Body of pancreas (tissue), 4 donors: ENCODE results near the gene ZBTB38. TPM values are rescaled to one million over a fixed set of nuclear protein-coding genes. Genes with fewer than 3 reads are reported as not detected.

ENCODE experiments used
- ATAC-seq: fragments of 150-250 bp; one replicate; pipeline ENCODE4 v1.9.1; 2016
- DNase-seq, 4 donors: peaks; one replicate each; pipeline ENCODE4 v3.0.0-alpha.2; 2019
- H3K27ac ChIP-seq, 4 donors: fragments of 200-600 bp; sonication (generic); 1 replicate in 3 of 4; 2 replicates in 1 of 4; pipeline versions ENCODE4 v1.5.1 to v1.6.1; 2016 to 2019; ENCODE audit warnings: mild to moderate bottlenecking in 1 of 4, mixed read lengths in 1 of 4, moderate library complexity in 1 of 4
- H3K27me3 ChIP-seq, 2 donors: fragments of 200-600 bp; sonication (generic); one replicate each; pipeline ENCODE4 v1.6.0; 2016; ENCODE audit warnings: mild to moderate bottlenecking in 1 of 2
- H3K36me3 ChIP-seq, 2 donors: fragments of 200-600 bp; sonication (generic); replicated peaks in 1 of 2; 2 replicates each; pipeline ENCODE4 v1.5.1; 2016; ENCODE audit warnings: low read depth in 2 of 2; ENCODE audit not compliant: insufficient read depth in 1 of 2
- H3K4me1 ChIP-seq: fragments of 200-600 bp; sonication (generic); one replicate; pipeline ENCODE4 v1.6.0; 2016
- H3K4me3 ChIP-seq, 2 donors: fragments of 200-600 bp; sonication (generic); 1 replicate in 1 of 2; 2 replicates in 1 of 2; pipeline ENCODE4 v1.5.1; 2016 to 2019
- H3K9me3 ChIP-seq, 3 donors: fragments of 200-600 bp; sonication (generic); 1 replicate in 2 of 3; 2 replicates in 1 of 3; pipeline ENCODE4 v1.5.1; 2016
- POLR2A ChIP-seq, 3 donors: fragments of 450-650 bp; IDR thresholded peaks; one replicate each; pipeline ENCODE4 v1.6.1; 2016; ENCODE audit warnings: antibody characterized with exemption in 3 of 3, mild to moderate bottlenecking in 2 of 3
- WGBS, 2 donors: methylation state at CpG; one replicate each; pipeline ENCODE4 v1.1.5; 2017; 5-methylcytosine and 5-hydroxymethylcytosine counted together
- intact Hi-C: fragments of 100-400 bp; cut with DNase I; formaldehyde crosslinking; loops from one replicate; pipeline ENCODE4 v1.15.1; 2023
- total RNA-seq, 2 donors: library from RNA; depleted of rRNA; stranded (reverse); fragments of >200 nt; gene quantifications; one replicate each; pipeline ENCODE4 v1.1.0, GENCODE V29; 2016
- TF ChIP-seq, protein P1 (sequence below), 7 experiments: fragments of 450-650 bp in 4 of 7; fragments of 200-600 bp in 3 of 7; sonication (generic) in 3 of 7; IDR thresholded peaks; one replicate each; pipeline ENCODE4 v1.5.1; 2016 to 2019; ENCODE audit warnings: antibody characterized with exemption in 7 of 7

The ZBTB38 gene
- total RNA-seq, 2 donors from 2014 or later: 48.5 to 60.4 TPM

DNA sequence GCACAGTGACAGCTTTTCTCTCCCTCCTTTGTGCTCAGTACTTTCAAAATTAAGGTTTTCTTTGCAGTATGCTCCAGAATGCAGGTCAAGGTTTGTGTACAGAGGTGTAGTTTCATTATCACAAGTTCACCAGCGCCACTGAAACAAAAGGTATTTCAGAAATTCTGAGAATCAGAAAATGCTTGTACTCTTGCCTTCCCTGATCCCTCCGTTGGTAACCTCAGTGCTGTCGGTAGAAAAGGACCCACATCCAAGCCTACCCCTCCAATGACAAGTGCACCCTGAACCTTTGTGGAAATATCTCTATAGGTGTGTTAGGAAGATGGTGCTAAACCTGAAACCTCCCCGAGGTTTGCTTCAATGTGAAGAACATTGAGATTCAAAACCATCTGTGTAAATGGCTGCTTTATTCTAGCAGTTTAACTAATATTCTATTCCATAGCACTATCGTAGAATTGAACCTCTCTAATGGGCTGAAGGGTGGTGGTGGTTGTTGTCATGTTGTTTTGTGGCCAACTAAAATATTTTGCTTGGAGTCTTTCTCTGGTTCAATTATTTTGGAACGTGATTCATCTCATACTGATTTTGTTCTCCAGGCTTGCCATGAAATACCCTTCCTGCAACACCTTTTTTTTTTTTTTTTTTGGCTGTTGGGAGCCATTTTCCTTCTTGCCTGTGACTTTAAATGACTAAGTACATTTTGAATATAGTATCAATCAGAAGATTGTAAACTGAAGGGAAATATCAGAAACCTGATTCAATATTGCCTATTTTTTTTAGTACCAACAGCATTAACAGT lies 20.7 kb downstream of the ZBTB38 start:
- peak; percentile 18 for ATAC-seq
- H3K27ac ChIP-seq: peak overlapping the region in 3 of 4 donors; percentile 31 to 51 (median 33)
- WGBS, 2 donors: 26 to 31% methylated on average over 6 of the region's 6 CpGs

DNA sequence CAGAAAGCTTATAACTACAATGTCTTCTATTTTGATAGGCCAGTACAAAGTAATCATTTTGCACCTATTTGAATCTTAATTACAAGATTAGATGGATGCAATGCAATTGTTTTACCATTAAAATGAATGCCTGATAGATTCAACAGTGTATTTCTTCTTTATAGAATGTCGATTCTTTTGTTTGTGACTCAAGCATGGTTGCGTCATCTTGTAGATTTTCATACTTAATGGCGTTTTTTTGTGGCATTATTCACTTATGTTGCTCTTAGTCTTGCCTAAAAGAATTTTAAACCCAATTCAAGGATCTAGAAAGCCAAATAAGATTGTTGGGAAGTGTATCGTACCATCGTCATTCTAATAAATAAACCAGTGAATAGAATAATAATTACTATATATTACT lies 21.4 kb downstream of the ZBTB38 start:
- H3K4me3 ChIP-seq: no peak overlapping the region
- intact Hi-C loops: no loop called here
- no peaks in the 10 kb centered on the region for H3K36me3 ChIP-seq
- peaks cover 17% of the 10 kb centered on the region for H3K4me1 ChIP-seq
- no peak for DNase-seq
- 89 to 91% methylated on average over 5 of the region's 5 CpGs for WGBS, 2 donors
- H3K9me3 ChIP-seq: no peaks in the 10 kb centered on the region
- H3K27me3 ChIP-seq: no peaks in the 10 kb centered on the region
- TF ChIP-seq, protein P1, sequence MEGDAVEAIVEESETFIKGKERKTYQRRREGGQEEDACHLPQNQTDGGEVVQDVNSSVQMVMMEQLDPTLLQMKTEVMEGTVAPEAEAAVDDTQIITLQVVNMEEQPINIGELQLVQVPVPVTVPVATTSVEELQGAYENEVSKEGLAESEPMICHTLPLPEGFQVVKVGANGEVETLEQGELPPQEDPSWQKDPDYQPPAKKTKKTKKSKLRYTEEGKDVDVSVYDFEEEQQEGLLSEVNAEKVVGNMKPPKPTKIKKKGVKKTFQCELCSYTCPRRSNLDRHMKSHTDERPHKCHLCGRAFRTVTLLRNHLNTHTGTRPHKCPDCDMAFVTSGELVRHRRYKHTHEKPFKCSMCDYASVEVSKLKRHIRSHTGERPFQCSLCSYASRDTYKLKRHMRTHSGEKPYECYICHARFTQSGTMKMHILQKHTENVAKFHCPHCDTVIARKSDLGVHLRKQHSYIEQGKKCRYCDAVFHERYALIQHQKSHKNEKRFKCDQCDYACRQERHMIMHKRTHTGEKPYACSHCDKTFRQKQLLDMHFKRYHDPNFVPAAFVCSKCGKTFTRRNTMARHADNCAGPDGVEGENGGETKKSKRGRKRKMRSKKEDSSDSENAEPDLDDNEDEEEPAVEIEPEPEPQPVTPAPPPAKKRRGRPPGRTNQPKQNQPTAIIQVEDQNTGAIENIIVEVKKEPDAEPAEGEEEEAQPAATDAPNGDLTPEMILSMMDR (IDR thresholded peaks at IDR 0.05): no peak
- no peak for TF ChIP-seq POLR2A (IDR thresholded peaks at IDR 0.05)
- no peak for ATAC-seq
- H3K27ac ChIP-seq: no peak overlapping the region

More for the DNA sequence above, 20.7 kb downstream of the ZBTB38 start:
- H3K9me3 ChIP-seq: no peaks in the 10 kb centered on the region
- no peak for DNase-seq
- intact Hi-C loops: no loop called here
- H3K27me3 ChIP-seq: no peaks in the 10 kb centered on the region
- no peaks in the 10 kb centered on the region for H3K36me3 ChIP-seq
- H3K4me1 ChIP-seq: peaks cover 17% of the 10 kb centered on the region
- TF ChIP-seq POLR2A (IDR thresholded peaks at IDR 0.05): no peak
- TF ChIP-seq, protein P1 (IDR thresholded peaks at IDR 0.05): no peak
- H3K4me3 ChIP-seq: no peak overlapping the region

GRCh38 chr3:141390747-141391146 lies 22.4 kb downstream of the ZBTB38 start:
- 88 to 91% methylated on average over 5 of the region's 5 CpGs for WGBS, 2 donors
- intact Hi-C loops: no loop called here
- no peak overlapping the region for H3K4me3 ChIP-seq
- H3K27me3 ChIP-seq: no peaks in the 10 kb centered on the region
- ATAC-seq (no peak), DNase-seq (no peak)
- peaks cover 17% of the 10 kb centered on the region for H3K4me1 ChIP-seq
- TF ChIP-seq, protein P1 (IDR thresholded peaks at IDR 0.05): no peak
- no peak for TF ChIP-seq POLR2A (IDR thresholded peaks at IDR 0.05)
- no peaks in the 10 kb centered on the region for H3K9me3 ChIP-seq
- H3K27ac ChIP-seq: no peak overlapping the region
- H3K36me3 ChIP-seq: no peaks in the 10 kb centered on the region

DNA sequence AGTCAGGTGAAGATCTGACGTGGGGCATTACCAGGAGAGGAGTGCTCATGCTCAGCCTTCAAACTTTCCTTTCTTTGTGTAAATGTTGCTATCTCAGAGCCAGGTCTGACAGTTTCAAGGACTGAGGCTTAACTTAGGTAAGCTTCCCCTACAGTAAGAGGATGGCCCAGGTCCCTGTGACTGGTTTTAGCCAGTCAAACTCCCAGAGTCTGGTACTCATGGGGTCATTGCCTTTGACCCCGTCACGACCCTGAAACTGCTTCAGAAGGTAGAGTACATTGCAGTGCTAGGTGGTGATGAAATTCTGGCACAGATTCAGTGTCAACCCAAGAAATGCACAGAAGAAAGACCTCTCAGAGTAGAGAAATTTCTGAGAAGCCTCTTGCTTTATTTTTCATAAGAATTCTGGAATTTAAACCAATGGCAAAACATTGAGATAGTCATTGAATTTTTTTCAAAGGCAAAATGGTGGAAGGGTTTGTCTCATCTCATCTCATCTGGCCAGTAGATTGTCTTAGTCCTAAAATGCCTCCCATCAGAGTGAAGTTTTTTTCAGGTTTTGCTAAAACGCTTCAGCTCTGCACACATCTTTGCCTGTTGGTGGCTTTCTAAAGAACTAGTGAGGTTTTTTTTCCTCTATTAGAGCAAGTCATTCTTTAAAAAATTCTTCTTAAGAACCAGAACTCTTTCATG lies 23.1 kb downstream of the ZBTB38 start:
- no peak for TF ChIP-seq POLR2A (IDR thresholded peaks at IDR 0.05)
- TF ChIP-seq, protein P1 (IDR thresholded peaks at IDR 0.05): no peak
- ATAC-seq (peak; percentile 48), DNase-seq (no peak)
- H3K9me3 ChIP-seq: no peaks in the 10 kb centered on the region
- H3K4me1 ChIP-seq: peaks cover 17% of the 10 kb centered on the region
- no peaks in the 10 kb centered on the region for H3K36me3 ChIP-seq
- intact Hi-C loops: no loop called here
- H3K27me3 ChIP-seq: no peaks in the 10 kb centered on the region
- H3K27ac ChIP-seq: no peak overlapping the region
- 44 to 55% methylated on average over 4 of the region's 4 CpGs for WGBS, 2 donors
- no peak overlapping the region for H3K4me3 ChIP-seq
